ENCODE measurements around the gene PPP2R2B.

DNA sequence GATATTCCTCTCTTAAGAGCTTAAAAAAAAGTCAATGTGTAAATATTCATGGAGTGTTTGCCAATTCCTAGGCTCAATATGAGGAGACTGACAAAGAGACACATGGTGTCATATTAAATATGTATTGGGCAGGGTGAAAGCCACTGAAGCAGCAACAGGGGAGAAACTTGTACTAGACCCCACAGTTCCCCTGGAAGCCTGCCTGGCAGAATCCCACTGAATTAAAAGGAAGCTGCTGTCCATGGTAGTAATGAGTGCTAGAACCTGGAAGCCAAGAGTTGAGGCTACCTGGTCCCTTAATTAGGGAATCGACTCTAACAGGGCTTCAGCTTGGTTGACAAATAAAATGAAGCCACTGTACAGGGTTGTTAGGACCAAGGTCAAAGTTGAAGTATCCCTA is 233.2 kb downstream of the PPP2R2B start:
- no peak for TF ChIP-seq EZH2 (IDR thresholded peaks at IDR 0.05; ENCODE audit: borderline replicate concordance, low read depth, low read length, poor library complexity, severe bottlenecking)
- TF ChIP-seq, protein P1, sequence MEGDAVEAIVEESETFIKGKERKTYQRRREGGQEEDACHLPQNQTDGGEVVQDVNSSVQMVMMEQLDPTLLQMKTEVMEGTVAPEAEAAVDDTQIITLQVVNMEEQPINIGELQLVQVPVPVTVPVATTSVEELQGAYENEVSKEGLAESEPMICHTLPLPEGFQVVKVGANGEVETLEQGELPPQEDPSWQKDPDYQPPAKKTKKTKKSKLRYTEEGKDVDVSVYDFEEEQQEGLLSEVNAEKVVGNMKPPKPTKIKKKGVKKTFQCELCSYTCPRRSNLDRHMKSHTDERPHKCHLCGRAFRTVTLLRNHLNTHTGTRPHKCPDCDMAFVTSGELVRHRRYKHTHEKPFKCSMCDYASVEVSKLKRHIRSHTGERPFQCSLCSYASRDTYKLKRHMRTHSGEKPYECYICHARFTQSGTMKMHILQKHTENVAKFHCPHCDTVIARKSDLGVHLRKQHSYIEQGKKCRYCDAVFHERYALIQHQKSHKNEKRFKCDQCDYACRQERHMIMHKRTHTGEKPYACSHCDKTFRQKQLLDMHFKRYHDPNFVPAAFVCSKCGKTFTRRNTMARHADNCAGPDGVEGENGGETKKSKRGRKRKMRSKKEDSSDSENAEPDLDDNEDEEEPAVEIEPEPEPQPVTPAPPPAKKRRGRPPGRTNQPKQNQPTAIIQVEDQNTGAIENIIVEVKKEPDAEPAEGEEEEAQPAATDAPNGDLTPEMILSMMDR (conservative IDR thresholded peaks at IDR 0.05; ENCODE audit: low read depth, low read length): no peak
